Ovary (tissue), 3 donors: Measurements from ENCODE around the gene SSTR1.

ENCODE experiments used
- CTCF ChIP-seq, 3 donors: fragments of 450-650 bp in 2 of 3; fragments of 200-600 bp in 1 of 3; IDR thresholded peaks; one replicate each; pipeline versions ENCODE4 v1.5.1 to v1.8.0; 2016 to 2022; ENCODE audit warnings: antibody characterized with exemption in 3 of 3, mild to moderate bottlenecking in 1 of 3
- EP300 ChIP-seq: sonication (generic); formaldehyde crosslinking; IDR thresholded peaks from one replicate; pipeline ENCODE4 v1.6.1; 2017; ENCODE audit warnings: antibody characterized with exemption
- donor health status: DM: no; HTN: no; CAD: no.

- TF ChIP-seq EP300 (no peak), CTCF (IDR thresholded peaks at IDR 0.05) (no peak)
Observed at GRCh38 chr14:38209572-38210557, 2.2 kb downstream of the SSTR1 start.
